Spleen (tissue), 11 donors: Measurements from ENCODE around the gene NTN1. TPM values are rescaled to one million over a fixed set of nuclear protein-coding genes. Genes with fewer than 3 reads are reported as not detected.

Source experiments
- DNase-seq: peaks from one replicate; pipeline ENCODE4 v3.0.0-alpha.2; 2020
- H3K27ac ChIP-seq, 8 donors: fragments of 200-600 bp; sonication (generic) in 7 of 8; 1 replicate in 4 of 8; 2 replicates in 4 of 8; pipeline versions ENCODE4 v1.5.0 to v1.8.0; 2016 to 2021; ENCODE audit warnings: inconsistent platforms in 4 of 8, mild to moderate bottlenecking in 4 of 8, moderate library complexity in 1 of 8
- H3K27me3 ChIP-seq, 7 donors: fragments of 200-600 bp; sonication (generic) in 6 of 7; replicated peaks in 1 of 7; 1 replicate in 4 of 7; 2 replicates in 3 of 7; pipeline versions ENCODE4 v1.5.0 to v1.8.0; 2016 to 2021; ENCODE audit warnings: inconsistent platforms in 3 of 7, mild to moderate bottlenecking in 1 of 7
- H3K36me3 ChIP-seq, 6 donors: fragments of 200-600 bp; sonication (generic) in 5 of 6; 1 replicate in 4 of 6; 2 replicates in 2 of 6; pipeline versions ENCODE4 v1.5.0 to v1.8.0; 2016 to 2021; ENCODE audit warnings: inconsistent platforms in 2 of 6
- H3K4me1 ChIP-seq, 6 donors: fragments of 200-600 bp; sonication (generic) in 5 of 6; 1 replicate in 3 of 6; 2 replicates in 3 of 6; pipeline versions ENCODE4 v1.5.0 to v1.8.0; 2016 to 2021; ENCODE audit warnings: inconsistent platforms in 3 of 6
- H3K4me3 ChIP-seq, 8 donors: fragments of 200-600 bp; sonication (generic) in 7 of 8; 1 replicate in 4 of 8; 2 replicates in 4 of 8; pipeline versions ENCODE4 v1.5.0 to v1.8.0; 2016 to 2021; ENCODE audit warnings: inconsistent platforms in 4 of 8, mild to moderate bottlenecking in 4 of 8, moderate library complexity in 2 of 8
- H3K9me3 ChIP-seq, 8 donors: fragments of 200-600 bp; sonication (generic) in 7 of 8; 1 replicate in 4 of 8; 2 replicates in 4 of 8; pipeline versions ENCODE4 v1.5.0 to v1.8.0; 2016 to 2021; ENCODE audit warnings: inconsistent platforms in 4 of 8
- CTCF ChIP-seq, 11 experiments: fragments of 200-600 bp in 7 of 11; fragments of 450-650 bp in 4 of 11; sonication (generic) in 4 of 11; IDR thresholded peaks in 8 of 11; conservative IDR thresholded peaks in 3 of 11; 1 replicate in 7 of 11; 2 replicates in 4 of 11; pipeline versions ENCODE4 v1.4.0 to v1.8.0; 2016 to 2021; ENCODE audit warnings: antibody characterized with exemption in 11 of 11, inconsistent platforms in 4 of 11, mild to moderate bottlenecking in 1 of 11
- POLR2A ChIP-seq, 3 donors: fragments of 450-650 bp; IDR thresholded peaks; one replicate each; pipeline ENCODE4 v1.5.1; 2017; ENCODE audit warnings: antibody characterized with exemption in 3 of 3, mild to moderate bottlenecking in 1 of 3
- POLR2AphosphoS5 ChIP-seq, 3 donors: sonication (generic); formaldehyde crosslinking; IDR thresholded peaks; one replicate each; pipeline ENCODE4 v1.5.1; 2017; ENCODE audit warnings: antibody characterized with exemption in 3 of 3
- WGBS, 5 donors: extraction: QIAGEN DNeasy Blood & Tissue Kit in 3 of 5; methylation state at CpG; one replicate each; pipeline versions ENCODE4 v1.1.5 to v1.1.7; 2013 to 2018; 5-methylcytosine and 5-hydroxymethylcytosine counted together
- intact Hi-C: fragments of 100-400 bp; cut with DNase I; formaldehyde crosslinking; loops from one replicate; pipeline ENCODE4 v1.15.0; 2023; ENCODE audit warnings: low total_unique reads
- polyA plus RNA-seq, 3 donors: library from polyadenylated mRNA; stranded (reverse); fragments of 200-250 nt; gene quantifications; one replicate each; pipeline ENCODE4 v1.2.1, GENCODE V29; 2013
- total RNA-seq, 7 donors: library from RNA; depleted of rRNA in 3 of 7; stranded (reverse); fragments of >200 nt in 3 of 7; fragmentation: NEBNext Ultra II Directional in 4 of 7; extraction: Animal tissue kit (Norgen Biotek cat#: 25700) in 4 of 7; gene quantifications; one replicate each; pipeline versions ENCODE4 v1.1.0 to v1.2.1, GENCODE V29; 2016 to 2021
- donor health status: healthy with polysubstance abuse.
- donor health status: DM: no; HTN: no; CAD: no; lungs with moderate emphysema.
- donor health status: DM: no; HTN: no; CAD: no.
- donor health status: Bipolar disorder and iron deficiency.
- donor health status: healthy.
- donor health status: DM: no; HTN: no; CAD: no.
- donor health status: DM: yes; HTN: yes; CAD: no.

Gene NTN1
- total and polyA plus RNA-seq, 10 donors, result 0.07 to 0.43 (median 0.23) TPM; not detected in 2

GRCh38 chr17:9228408-9229159 is 207.3 kb downstream of the NTN1 start:
- H3K4me3 ChIP-seq, result no peak overlapping the region
- WGBS, 5 donors, result 77 to 87% (median 79%) methylated on average over 10 to 16 of the region's 16 CpGs
- H3K9me3 ChIP-seq, result no peaks in the 10 kb centered on the region
- H3K36me3 ChIP-seq, result no peaks in the 10 kb centered on the region
- no peak for TF ChIP-seq CTCF (IDR thresholded peaks at IDR 0.05 in 8 of 11, conservative IDR thresholded peaks at IDR 0.05 in 3 of 11)
- TF ChIP-seq POLR2AphosphoS5 (IDR thresholded peaks at IDR 0.05), result no peak
- intact Hi-C loops, result no loop called here
- H3K27ac ChIP-seq, result no peak overlapping the region
- H3K27me3 ChIP-seq, result peaks cover 0 to 54% (median 15%) of the 10 kb centered on the region in 7 donors
- peaks cover 0 to 3% (median 0%) of the 10 kb centered on the region in 6 donors for H3K4me1 ChIP-seq
- DNase-seq, result no peak

- no peak overlapping the region for H3K27ac ChIP-seq
- H3K4me1 ChIP-seq, result peaks cover 0 to 3% (median 0%) of the 10 kb centered on the region in 6 donors
Measured at GRCh38 chr17:9229160-9229825, 208.0 kb downstream of the NTN1 start.

GRCh38 chr17:9229826-9230201 is 208.5 kb downstream of the NTN1 start:
- intact Hi-C loops, result no loop called here
- no peaks in the 10 kb centered on the region for H3K9me3 ChIP-seq
- DNase-seq, result no peak
- H3K4me1 ChIP-seq, result peaks cover 0 to 3% (median 0%) of the 10 kb centered on the region in 6 donors
- H3K27ac ChIP-seq, result no peak overlapping the region
- H3K4me3 ChIP-seq, result no peak overlapping the region
- peaks cover 0 to 67% (median 20%) of the 10 kb centered on the region in 7 donors for H3K27me3 ChIP-seq
- H3K36me3 ChIP-seq, result no peaks in the 10 kb centered on the region
- TF ChIP-seq POLR2A (IDR thresholded peaks at IDR 0.05), result no peak
- 79 to 85% (median 81%) methylated on average over 6 to 9 of the region's 9 CpGs for WGBS, 5 donors

More at GRCh38 chr17:9229160-9229825, 208.0 kb downstream of the NTN1 start:
- no peak overlapping the region for H3K4me3 ChIP-seq
- intact Hi-C loops, result no loop called here
- H3K27me3 ChIP-seq, result peaks cover 0 to 61% (median 20%) of the 10 kb centered on the region in 7 donors
- no peaks in the 10 kb centered on the region for H3K9me3 ChIP-seq
- 77 to 91% (median 90%) methylated on average over 18 to 20 of the region's 20 CpGs for WGBS, 5 donors
- H3K36me3 ChIP-seq, result no peaks in the 10 kb centered on the region
- TF ChIP-seq CTCF (IDR thresholded peaks at IDR 0.05 in 8 of 11, conservative IDR thresholded peaks at IDR 0.05 in 3 of 11) (no peak), POLR2AphosphoS5 (IDR thresholded peaks at IDR 0.05) (no peak), POLR2A (IDR thresholded peaks at IDR 0.05) (no peak)
- no peak for DNase-seq

GRCh38 chr17:9230346-9230745 is 209.0 kb downstream of the NTN1 start:
- Histone ChIP-seq H3K4me3 (no peak overlapping the region), H3K27me3 (peaks cover 0 to 66% (median 20%) of the 10 kb centered on the region in 7 donors), H3K9me3 (no peaks in the 10 kb centered on the region), H3K27ac (no peak overlapping the region), H3K4me1 (peaks cover 0 to 3% (median 0%) of the 10 kb centered on the region in 6 donors), H3K36me3 (no peaks in the 10 kb centered on the region)
- intact Hi-C loops, result no loop called here
- DNase-seq, result peak; percentile 71
- 68 to 78% (median 75%) methylated on average over 11 to 15 of the region's 15 CpGs for WGBS, 5 donors
- TF ChIP-seq CTCF (IDR thresholded peaks at IDR 0.05 in 8 of 11, conservative IDR thresholded peaks at IDR 0.05 in 3 of 11) (no peak), POLR2AphosphoS5 (IDR thresholded peaks at IDR 0.05) (no peak)
